Endothelial cell of umbilical vein (primary cell): ENCODE data around the gene ZNRF3. TPM values are rescaled to one million over a fixed set of nuclear protein-coding genes. Genes with fewer than 3 reads are reported as not detected.

Experiments used
- BruUV-seq: library from RNA; stranded (reverse); fragments of 400-500 nt; replicated peaks from 2 replicates; lab custom pipeline; 2021; lab: Mats Ljungman, UMichigan
- CTCF ChIA-PET: fragments of 300-600, 350-600 bp; sonication (Branson Sonifier 250); formaldehyde crosslinking; loops from one replicate; lab custom pipeline; 2021; ENCODE audit warnings: antibody characterized with exemption, inconsistent platforms; lab: Charles Lee
- POLR2A ChIA-PET: fragments of 300-600, 350-600 bp; sonication (Branson Sonifier 250); formaldehyde crosslinking; loops from one replicate; lab custom pipeline; 2021; ENCODE audit warnings: antibody characterized with exemption, inconsistent platforms; lab: Charles Lee
- DNase-seq: peaks from one replicate; pipeline ENCODE4 v3.0.0-alpha.2; 2011; ENCODE audit warnings: low read depth, low spot score
- FAIRE-seq: peaks from 2 replicates; lab custom pipeline; 2011; peaks lifted over from hg19 to GRCh38; lab: Jason Lieb, UNC
- H2AFZ ChIP-seq: 2 replicates; pipeline ENCODE4 v1.6.0; 2012; ENCODE audit warnings: low read depth, low read length, control low read depth, inconsistent platforms
- H3K27ac ChIP-seq: 2 replicates; pipeline ENCODE4 v1.5.1; 2011; ENCODE audit warnings: low read depth, mild to moderate bottlenecking, control low read depth, low read length, moderate library complexity; ENCODE audit not compliant: insufficient read depth
- H3K27me3 ChIP-seq, 2 experiments: 2 replicates each; pipeline versions ENCODE4 v1.6.0 to v1.6.1; 2011; ENCODE audit warnings: low read length in 2 of 2, mixed read lengths in 1 of 2; ENCODE audit not compliant: control insufficient read depth in 2 of 2, insufficient read depth in 2 of 2
- H3K36me3 ChIP-seq, 2 experiments: 2 replicates in 1 of 2; 3 replicates in 1 of 2; pipeline ENCODE4 v1.5.1; 2011; ENCODE audit warnings: low read length in 2 of 2, mild to moderate bottlenecking in 1 of 2, moderate library complexity in 1 of 2; ENCODE audit not compliant: control insufficient read depth in 2 of 2, insufficient read depth in 2 of 2; ENCODE audit errors: extremely low read depth in 1 of 2
- H3K4me1 ChIP-seq: 3 replicates; pipeline ENCODE4 v1.5.1; 2011; ENCODE audit warnings: mild to moderate bottlenecking, low read length; ENCODE audit not compliant: control insufficient read depth, insufficient read depth; ENCODE audit errors: extremely low read depth
- H3K4me2 ChIP-seq: 2 replicates; pipeline ENCODE4 v1.6.1; 2011; ENCODE audit warnings: low read length, control low read depth, mixed read lengths; ENCODE audit not compliant: insufficient read depth
- H3K4me3 ChIP-seq, 3 experiments: fragments of 200-600 bp in 1 of 3; sonication (generic), shearing (Covaris generic) in 1 of 3; replicated peaks in 1 of 3; 2 replicates each; pipeline ENCODE4 v1.5.1; 2011 to 2016; ENCODE audit warnings: control low read depth in 3 of 3, low read length in 3 of 3, mild to moderate bottlenecking in 2 of 3, inconsistent platforms in 1 of 3, low read depth in 1 of 3, moderate library complexity in 1 of 3; ENCODE audit not compliant: insufficient read depth in 1 of 3
- H3K79me2 ChIP-seq: 2 replicates; pipeline ENCODE4 v1.6.0; 2012; ENCODE audit warnings: low read length, inconsistent platforms; ENCODE audit not compliant: control insufficient read depth, insufficient read depth
- H3K9ac ChIP-seq: replicated peaks from 2 replicates; pipeline ENCODE3; 2011; ENCODE audit warnings: low read length, control low read depth; ENCODE audit not compliant: insufficient read depth; ENCODE audit errors: extremely low read depth
- H3K9me1 ChIP-seq: replicated peaks from 3 replicates; pipeline ENCODE4 v1.6.0; 2011; ENCODE audit warnings: mild to moderate bottlenecking, low read length; ENCODE audit not compliant: control insufficient read depth, insufficient read depth; ENCODE audit errors: extremely low read depth
- H3K9me3 ChIP-seq: replicated peaks from 2 replicates; pipeline ENCODE4 v1.5.1; 2012; ENCODE audit warnings: low read length, inconsistent platforms; ENCODE audit not compliant: control insufficient read depth, insufficient read depth
- H4K20me1 ChIP-seq: replicated peaks from 2 replicates; pipeline ENCODE3; 2011; ENCODE audit warnings: mild to moderate bottlenecking, low read length; ENCODE audit not compliant: control insufficient read depth, insufficient read depth; ENCODE audit errors: extremely low read depth
- CTCF ChIP-seq, 2 donors: IDR thresholded peaks; 1 replicate in 1 of 2; 2 replicates in 1 of 2; pipeline ENCODE4 v1.5.1; 2011; ENCODE audit warnings: low read length in 2 of 2, mild to moderate bottlenecking in 2 of 2, moderate library complexity in 2 of 2, control low read depth in 1 of 2, inconsistent platforms in 1 of 2, low read depth in 1 of 2; ENCODE audit not compliant: insufficient read depth in 1 of 2; ENCODE audit errors: extremely low read depth in 1 of 2
- EZH2 ChIP-seq: IDR thresholded peaks from 2 replicates; pipeline ENCODE4 v1.6.1; 2012; ENCODE audit warnings: borderline replicate concordance, low read depth, mild to moderate bottlenecking, moderate library complexity, low read length, inconsistent platforms; ENCODE audit not compliant: severe bottlenecking
- FOS ChIP-seq: IDR thresholded peaks from 2 replicates; pipeline ENCODE4 v1.6.1; 2011; ENCODE audit warnings: mild to moderate bottlenecking, low read length, moderate library complexity, borderline replicate concordance; ENCODE audit not compliant: insufficient read depth
- GATA2 ChIP-seq: IDR thresholded peaks from 2 replicates; pipeline ENCODE4 v1.7.0; 2011; ENCODE audit warnings: low read depth, mild to moderate bottlenecking, moderate library complexity, mixed read lengths, low read length; ENCODE audit not compliant: insufficient read length, insufficient read depth
- JUN ChIP-seq: IDR thresholded peaks from 2 replicates; pipeline ENCODE4 v1.6.1; 2011; ENCODE audit warnings: borderline replicate concordance, low read depth; ENCODE audit not compliant: insufficient read length, insufficient read depth
- MAX ChIP-seq: IDR thresholded peaks from 2 replicates; pipeline ENCODE4 v1.6.1; 2011; ENCODE audit not compliant: insufficient read depth, insufficient read length
- MYC ChIP-seq: IDR thresholded peaks from one replicate; pipeline ENCODE4 v1.6.1; 2011; ENCODE audit warnings: mild to moderate bottlenecking, low read depth, low read length
- POLR2A ChIP-seq: IDR thresholded peaks from 2 replicates; pipeline ENCODE4 v1.6.1; 2012; ENCODE audit warnings: low read depth, mild to moderate bottlenecking, control low read depth, low read length
- POLR2AphosphoS5 ChIP-seq: IDR thresholded peaks from 2 replicates; pipeline ENCODE4 v1.6.1; 2012; ENCODE audit warnings: low read depth, mild to moderate bottlenecking, control low read depth, low read length, moderate library complexity; ENCODE audit not compliant: insufficient read depth
- dilution Hi-C: fragments of 300-500 bp; cut with MboI; formaldehyde crosslinking; loops from one replicate; pipeline ENCODE4 v1.15.0; 2019; ENCODE audit warnings: low sequenced_read_pairs; ENCODE audit not compliant: extremely low pct_ligation_motif_present
- intact Hi-C: fragments of 100-400 bp; cut with micrococcal nuclease; formaldehyde crosslinking; loops from one replicate; pipeline ENCODE4 v1.10.0; 2022
- polyA plus RNA-seq, 4 experiments: library from polyadenylated mRNA; depleted of rRNA in 3 of 4; stranded (reverse) in 3 of 4; unstranded in 1 of 4; fragments of >200 nt; gene quantifications; 2 replicates each; pipeline versions ENCODE4 v1.2.1 to v1.2.3, GENCODE V29; 2011 to 2012; ENCODE audit warnings: missing spikeins in 1 of 4
- total RNA-seq: library from RNA; stranded (reverse); gene quantifications from 2 replicates; pipeline ENCODE4 v1.2.3, GENCODE V29; 2021

The ZNRF3 gene
- total and polyA plus RNA-seq, 2 donors (not counting 3 experiments of a cell fraction or from before 2014, with no cell fraction given), result 2.7 to 5.2 TPM

GRCh38 chr22:29012101-29012433 is 128.7 kb downstream of the ZNRF3 start:
- Histone ChIP-seq H4K20me1 (no peaks in the 10 kb centered on the region), H3K4me1 (no peaks in the 10 kb centered on the region), H3K36me3 (no peaks in the 10 kb centered on the region), H3K9me1 (no peaks in the 10 kb centered on the region), H3K9me3 (no peaks in the 10 kb centered on the region), H3K4me2 (no peak overlapping the region), H2AFZ (no peak overlapping the region), H3K79me2 (no peaks in the 10 kb centered on the region), H3K27me3 (no peaks in the 10 kb centered on the region), H3K27ac (no peak overlapping the region), H3K4me3 (no peak overlapping the region), H3K9ac (no peak overlapping the region)
- TF ChIP-seq FOS, result no peak
- DNase-seq (no peak), FAIRE-seq (no peak)
- intact Hi-C loops, result no loop called here
- ChIA-PET POLR2A (no interaction called here), CTCF (interaction anchor here (1.5 kb wide), 1 partner anchor 19 kb away, joined by 3 read pairs; no protein-coding TSS in a partner anchor)
- dilution Hi-C loops, result loop anchor here (25.0 kb wide), 1 partner anchor 100 kb away; no protein-coding TSS in a partner anchor
- no TSS peak for BruUV-seq

GRCh38 chr22:29012952-29013351 is 129.6 kb downstream of the ZNRF3 start:
- H3K4me3 ChIP-seq, result no peak overlapping the region
- H2AFZ ChIP-seq, result no peak overlapping the region
- no peaks in the 10 kb centered on the region for H4K20me1 ChIP-seq
- no TSS peak for BruUV-seq
- no peak for DNase-seq
- FAIRE-seq, result no peak
- H3K4me2 ChIP-seq, result no peak overlapping the region
- H3K27me3 ChIP-seq, result no peaks in the 10 kb centered on the region
- intact Hi-C loops, result no loop called here
- no peak overlapping the region for H3K27ac ChIP-seq
- H3K79me2 ChIP-seq, result no peaks in the 10 kb centered on the region
- H3K9me1 ChIP-seq, result no peaks in the 10 kb centered on the region
- dilution Hi-C loops, result loop anchor here (25.0 kb wide), 1 partner anchor 101 kb away; no protein-coding TSS in a partner anchor
- no peaks in the 10 kb centered on the region for H3K9me3 ChIP-seq
- H3K9ac ChIP-seq, result no peak overlapping the region
- no peaks in the 10 kb centered on the region for H3K4me1 ChIP-seq
- no peaks in the 10 kb centered on the region for H3K36me3 ChIP-seq
- ChIA-PET CTCF (interaction anchor here (1.5 to 2.2 kb wide), 3 partner anchors 11 to 28 kb away, joined by 3 to 4 read pairs (median 4); no protein-coding TSS in a partner anchor), POLR2A (no interaction called here)
- TF ChIP-seq EZH2 (no peak), POLR2A (no peak), FOS (no peak), MAX (no peak), CTCF (IDR thresholded peaks at IDR 0.05; ENCODE audit: extremely low read depth in 1 of 2, insufficient read depth in 1 of 2, low read depth in 1 of 2, low read length in 2 of 2) (no peak), POLR2AphosphoS5 (no peak), MYC (no peak), JUN (no peak), GATA2 (no peak)
